SK-N-SH treated with all-trans-retinoic acid at 6 μM for 48 hours (cell line): ENCODE results near the gene NEK11.

Experiments used
- OSR1 ChIP-seq: fragments of 250-450 bp; sonication (Bioruptor Pico); IDR thresholded peaks from 2 replicates; pipeline ENCODE4 v1.8.0; 2022; ENCODE audit warnings: moderate library complexity, mild to moderate bottlenecking, inconsistent platforms
- ZNF565 ChIP-seq: fragments of 450-650 bp; formaldehyde crosslinking; conservative IDR thresholded peaks from 2 replicates; pipeline ENCODE4 v1.5.0; 2020; ENCODE audit warnings: low read depth, mild to moderate bottlenecking, moderate library complexity
- TF ChIP-seq, protein P1 (sequence below): fragments of 250-450 bp; sonication (Bioruptor Pico); IDR thresholded peaks from 2 replicates; pipeline ENCODE4 v1.8.0; 2021; ENCODE audit warnings: low read depth, mild to moderate bottlenecking, moderate library complexity, borderline replicate concordance
- TF ChIP-seq, protein P2 (sequence below): fragments of 250-450 bp; sonication (Bioruptor Pico); IDR thresholded peaks from 2 replicates; pipeline ENCODE4 v1.5.0; 2020; ENCODE audit warnings: mild to moderate bottlenecking, moderate library complexity
- TF ChIP-seq, protein P3 (sequence below): fragments of 250-450 bp; sonication (Bioruptor Pico); IDR thresholded peaks from 2 replicates; pipeline ENCODE4 v1.8.0; 2020; ENCODE audit warnings: mild to moderate bottlenecking, moderate library complexity, borderline replicate concordance

DNA sequence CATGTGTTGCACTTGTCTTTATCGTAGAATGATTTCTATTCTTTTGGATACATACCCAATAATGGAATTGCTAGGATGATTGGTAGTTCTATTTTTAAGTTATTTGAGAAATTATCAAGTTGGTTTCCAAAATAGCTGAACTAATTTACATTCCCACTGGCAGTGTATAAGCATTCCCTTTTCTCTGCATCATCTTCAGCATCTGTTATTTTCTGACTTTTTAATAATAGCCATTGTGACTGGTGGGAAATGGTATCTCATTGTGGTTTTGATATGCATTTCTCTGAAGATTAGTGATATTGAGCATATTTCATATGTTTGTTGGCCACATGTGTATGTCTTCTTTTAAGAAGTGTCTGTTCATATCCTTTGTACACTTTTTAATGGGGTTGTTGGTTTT, 273.2 kb downstream of the NEK11 start:
- TF ChIP-seq ZNF565 (CRISPR knock-in tag), result no peak
- TF ChIP-seq, protein P1, sequence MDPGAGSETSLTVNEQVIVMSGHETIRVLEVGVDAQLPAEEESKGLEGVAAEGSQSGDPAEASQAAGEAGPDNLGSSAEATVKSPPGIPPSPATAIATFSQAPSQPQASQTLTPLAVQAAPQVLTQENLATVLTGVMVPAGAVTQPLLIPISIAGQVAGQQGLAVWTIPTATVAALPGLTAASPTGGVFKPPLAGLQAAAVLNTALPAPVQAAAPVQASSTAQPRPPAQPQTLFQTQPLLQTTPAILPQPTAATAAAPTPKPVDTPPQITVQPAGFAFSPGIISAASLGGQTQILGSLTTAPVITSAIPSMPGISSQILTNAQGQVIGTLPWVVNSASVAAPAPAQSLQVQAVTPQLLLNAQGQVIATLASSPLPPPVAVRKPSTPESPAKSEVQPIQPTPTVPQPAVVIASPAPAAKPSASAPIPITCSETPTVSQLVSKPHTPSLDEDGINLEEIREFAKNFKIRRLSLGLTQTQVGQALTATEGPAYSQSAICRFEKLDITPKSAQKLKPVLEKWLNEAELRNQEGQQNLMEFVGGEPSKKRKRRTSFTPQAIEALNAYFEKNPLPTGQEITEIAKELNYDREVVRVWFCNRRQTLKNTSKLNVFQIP (CRISPR knock-in tag), result no peak
- TF ChIP-seq, protein P2, sequence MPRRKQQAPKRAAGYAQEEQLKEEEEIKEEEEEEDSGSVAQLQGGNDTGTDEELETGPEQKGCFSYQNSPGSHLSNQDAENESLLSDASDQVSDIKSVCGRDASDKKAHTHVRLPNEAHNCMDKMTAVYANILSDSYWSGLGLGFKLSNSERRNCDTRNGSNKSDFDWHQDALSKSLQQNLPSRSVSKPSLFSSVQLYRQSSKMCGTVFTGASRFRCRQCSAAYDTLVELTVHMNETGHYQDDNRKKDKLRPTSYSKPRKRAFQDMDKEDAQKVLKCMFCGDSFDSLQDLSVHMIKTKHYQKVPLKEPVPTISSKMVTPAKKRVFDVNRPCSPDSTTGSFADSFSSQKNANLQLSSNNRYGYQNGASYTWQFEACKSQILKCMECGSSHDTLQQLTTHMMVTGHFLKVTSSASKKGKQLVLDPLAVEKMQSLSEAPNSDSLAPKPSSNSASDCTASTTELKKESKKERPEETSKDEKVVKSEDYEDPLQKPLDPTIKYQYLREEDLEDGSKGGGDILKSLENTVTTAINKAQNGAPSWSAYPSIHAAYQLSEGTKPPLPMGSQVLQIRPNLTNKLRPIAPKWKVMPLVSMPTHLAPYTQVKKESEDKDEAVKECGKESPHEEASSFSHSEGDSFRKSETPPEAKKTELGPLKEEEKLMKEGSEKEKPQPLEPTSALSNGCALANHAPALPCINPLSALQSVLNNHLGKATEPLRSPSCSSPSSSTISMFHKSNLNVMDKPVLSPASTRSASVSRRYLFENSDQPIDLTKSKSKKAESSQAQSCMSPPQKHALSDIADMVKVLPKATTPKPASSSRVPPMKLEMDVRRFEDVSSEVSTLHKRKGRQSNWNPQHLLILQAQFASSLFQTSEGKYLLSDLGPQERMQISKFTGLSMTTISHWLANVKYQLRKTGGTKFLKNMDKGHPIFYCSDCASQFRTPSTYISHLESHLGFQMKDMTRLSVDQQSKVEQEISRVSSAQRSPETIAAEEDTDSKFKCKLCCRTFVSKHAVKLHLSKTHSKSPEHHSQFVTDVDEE (CRISPR knock-in tag), result no peak
- TF ChIP-seq, protein P3, sequence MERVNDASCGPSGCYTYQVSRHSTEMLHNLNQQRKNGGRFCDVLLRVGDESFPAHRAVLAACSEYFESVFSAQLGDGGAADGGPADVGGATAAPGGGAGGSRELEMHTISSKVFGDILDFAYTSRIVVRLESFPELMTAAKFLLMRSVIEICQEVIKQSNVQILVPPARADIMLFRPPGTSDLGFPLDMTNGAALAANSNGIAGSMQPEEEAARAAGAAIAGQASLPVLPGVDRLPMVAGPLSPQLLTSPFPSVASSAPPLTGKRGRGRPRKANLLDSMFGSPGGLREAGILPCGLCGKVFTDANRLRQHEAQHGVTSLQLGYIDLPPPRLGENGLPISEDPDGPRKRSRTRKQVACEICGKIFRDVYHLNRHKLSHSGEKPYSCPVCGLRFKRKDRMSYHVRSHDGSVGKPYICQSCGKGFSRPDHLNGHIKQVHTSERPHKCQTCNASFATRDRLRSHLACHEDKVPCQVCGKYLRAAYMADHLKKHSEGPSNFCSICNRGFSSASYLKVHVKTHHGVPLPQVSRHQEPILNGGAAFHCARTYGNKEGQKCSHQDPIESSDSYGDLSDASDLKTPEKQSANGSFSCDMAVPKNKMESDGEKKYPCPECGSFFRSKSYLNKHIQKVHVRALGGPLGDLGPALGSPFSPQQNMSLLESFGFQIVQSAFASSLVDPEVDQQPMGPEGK (CRISPR knock-in tag), result no peak
- no peak for TF ChIP-seq OSR1 (CRISPR knock-in tag)
